GM18498 (cell line): ENCODE measurements around the gene ARHGEF17.
"Not testable (repeated sequence)": the region's sequence is repeated elsewhere in the genome, so short reads cannot be mapped to it uniquely, and the experiment has no call there.

ENCODE experiments used
- ATAC-seq: cut with Tn5 transposase; IDR thresholded peaks from one replicate; pipeline ENCODE4 v1.9.1; 2021; ENCODE audit warnings: mild to moderate bottlenecking, moderate library complexity; ENCODE audit not compliant: unreplicated experiment

Gene ARHGEF17

GRCh38 chr11:73308003-73308960 is at the start of gene ARHGEF17:
Gene ARHGEF17, plus strand, starts transcription at chr11:73308276. Its CDS starts 363 bp downstream, at chr11:73308639.
- ATAC-seq, result peak; percentile 28

GRCh38 chr11:73259406-73260126 is 48.5 kb upstream of the ARHGEF17 start:
- ATAC-seq, result no peak

GRCh38 chr11:73260127-73260457 is 48.0 kb upstream of the ARHGEF17 start:
- no peak for ATAC-seq

GRCh38 chr11:73262851-73263495 is 45.1 kb upstream of the ARHGEF17 start:
- no peak for ATAC-seq

GRCh38 chr11:73263640-73264039 is 44.4 kb upstream of the ARHGEF17 start:
- no peak for ATAC-seq

- ATAC-seq, result no peak
Measured at GRCh38 chr11:73265278-73265810, 42.7 kb upstream of the ARHGEF17 start.

- ATAC-seq, result no peak
Measured at GRCh38 chr11:73265853-73266645, 42.0 kb upstream of the ARHGEF17 start.

- no peak for ATAC-seq
Measured at GRCh38 chr11:73266646-73267020, 41.4 kb upstream of the ARHGEF17 start.

- ATAC-seq, result no peak
Measured at GRCh38 chr11:73267122-73267846, 40.8 kb upstream of the ARHGEF17 start.

GRCh38 chr11:73267906-73268540 is 40.1 kb upstream of the ARHGEF17 start:
- ATAC-seq, result no peak

- no peak for ATAC-seq
Measured at GRCh38 chr11:73268671-73269271, 39.3 kb upstream of the ARHGEF17 start.

- ATAC-seq, result no peak
Measured at GRCh38 chr11:73269459-73270015, 38.5 kb upstream of the ARHGEF17 start.

GRCh38 chr11:73270016-73270854 is 37.8 kb upstream of the ARHGEF17 start:
- ATAC-seq, result no peak

GRCh38 chr11:73270855-73271477 is 37.1 kb upstream of the ARHGEF17 start:
- no peak for ATAC-seq

GRCh38 chr11:73271478-73271865 is 36.6 kb upstream of the ARHGEF17 start:
- ATAC-seq, result not testable (repeated sequence)

- no peak for ATAC-seq
Measured at GRCh38 chr11:73271936-73272679, 36.0 kb upstream of the ARHGEF17 start, which contains the start of gene P2RY6. Gene P2RY6, plus strand, starts transcription at chr11:73272338. Its CDS starts 24,181 bp downstream, at chr11:73296519.

GRCh38 chr11:73272680-73273038 is 35.4 kb upstream of the ARHGEF17 start:
- ATAC-seq, result no peak
